Pancreas (tissue), 10 donors: ENCODE measurements around the gene CINP. TPM values are rescaled to one million over a fixed set of nuclear protein-coding genes. Genes with fewer than 3 reads are reported as not detected.

Source experiments
- ATAC-seq, 4 donors: fragments of 200-7000 bp; cut with Tn5 transposase; one replicate each; pipeline versions ENCODE4 v1.8.0 to v1.9.1; 2020; ENCODE audit warnings: mild to moderate bottlenecking in 4 of 4, moderate library complexity in 4 of 4
- DNase-seq, 6 donors: peaks; one replicate each; pipeline ENCODE4 v3.0.0-alpha.2; 2020
- FAIRE-seq: peaks from 2 replicates; lab custom pipeline; 2012; peaks lifted over from hg19 to GRCh38; lab: Jason Lieb, UNC
- H3K27ac ChIP-seq, 4 donors: fragments of 200-600 bp; sonication (generic); 1 replicate in 3 of 4; 2 replicates in 1 of 4; pipeline versions ENCODE4 v1.5.0 to v1.8.0; 2020
- H3K27me3 ChIP-seq, 4 donors: fragments of 200-600 bp; one replicate each; pipeline ENCODE4 v1.8.0; 2021
- H3K36me3 ChIP-seq, 3 donors: fragments of 200-600 bp; sonication (generic) in 1 of 3; one replicate each; pipeline versions ENCODE4 v1.5.0 to v1.8.0; 2020 to 2021
- H3K4me1 ChIP-seq, 3 donors: fragments of 200-600 bp; one replicate each; pipeline ENCODE4 v1.8.0; 2021
- H3K4me3 ChIP-seq, 4 donors: fragments of 200-600 bp; sonication (generic) in 2 of 4; one replicate each; pipeline versions ENCODE4 v1.5.0 to v1.8.0; 2020 to 2021
- H3K9me3 ChIP-seq, 4 donors: fragments of 200-600 bp; one replicate each; pipeline ENCODE4 v1.8.0; 2021
- CTCF ChIP-seq, 4 donors: fragments of 200-600 bp; sonication (generic) in 3 of 4; IDR thresholded peaks; one replicate each; pipeline versions ENCODE4 v1.5.0 to v1.8.0; 2021; ENCODE audit warnings: antibody characterized with exemption in 4 of 4
- WGBS, 2 donors: extraction: QIAGEN DNeasy Blood & Tissue Kit; methylation state at CpG; one replicate each; pipeline ENCODE4 v1.1.7; 2013; 5-methylcytosine and 5-hydroxymethylcytosine counted together
- intact Hi-C, 3 donors: fragments of 100-400 bp; cut with DNase I; formaldehyde crosslinking; loops; one replicate each; pipeline versions ENCODE4 v1.11.1 to v1.14.2; 2022
- polyA plus RNA-seq, 2 donors: library from polyadenylated mRNA; stranded (reverse); fragments of 200-250 nt; gene quantifications; one replicate each; pipeline ENCODE4 v1.2.3, GENCODE V29; 2013
- total RNA-seq, 6 donors: library from RNA; stranded (reverse); fragmentation: NEBNext Ultra II Directional in 4 of 6; extraction: Animal tissue kit (Norgen Biotek cat#: 25700) in 4 of 6; gene quantifications; one replicate each; pipeline versions ENCODE4 v1.2.1 to v1.2.4, GENCODE V29; 2021 to 2023
- donor health status: healthy with polysubstance abuse.
- donor health status: DM: no; HTN: no; CAD: no; lungs with moderate emphysema.
- donor health status: DM: no; HTN: no; CAD: no.
- donor health status: control.
- donor health status: control.
- donor health status: Bipolar disorder and iron deficiency.
- donor health status: DM: yes; HTN: yes; CAD: no.
- donor health status: DM: no; HTN: no; CAD: no.
- donor health status: DM: no; HTN: no; CAD: no.
- donor health status: DM: yes; HTN: yes; CAD: no.

Gene CINP
- total and polyA plus RNA-seq, 8 donors: 19.5 to 26.4 (median 24.9) TPM

- Histone ChIP-seq H3K27me3 (no peaks in the 10 kb centered on the region), H3K9me3 (no peaks in the 10 kb centered on the region), H3K36me3 (no peaks in the 10 kb centered on the region), H3K4me1 (peaks cover 0 to under 1% (median 0%) of the 10 kb centered on the region in 3 donors), H3K27ac (no peak overlapping the region), H3K4me3 (no peak overlapping the region)
- WGBS, 2 donors: 81 to 84% methylated on average over 9 of the region's 9 CpGs
- ATAC-seq (no peak), FAIRE-seq (no peak), DNase-seq (no peak)
- TF ChIP-seq CTCF (IDR thresholded peaks at IDR 0.05): no peak
- intact Hi-C loops: no loop called here
Observed at GRCh38 chr14:102394717-102395375, 32.2 kb upstream of the CINP start.

- no peak overlapping the region for H3K27ac ChIP-seq
- TF ChIP-seq CTCF (IDR thresholded peaks at IDR 0.05): no peak
- no peaks in the 10 kb centered on the region for H3K36me3 ChIP-seq
- H3K4me1 ChIP-seq: peaks cover 0 to 7% (median 0%) of the 10 kb centered on the region in 3 donors
- ATAC-seq (no peak), FAIRE-seq (no peak), DNase-seq (no peak)
- 49 to 51% methylated on average over 4 of the region's 4 CpGs for WGBS, 2 donors
- H3K4me3 ChIP-seq: no peak overlapping the region
- no peaks in the 10 kb centered on the region for H3K27me3 ChIP-seq
- H3K9me3 ChIP-seq: no peaks in the 10 kb centered on the region
- intact Hi-C loops: no loop called here
Observed at GRCh38 chr14:102392506-102392905, 29.8 kb upstream of the CINP start.

GRCh38 chr14:102390064-102390855 is 27.6 kb upstream of the CINP start:
- no peaks in the 10 kb centered on the region for H3K36me3 ChIP-seq
- FAIRE-seq (no peak), ATAC-seq (peak in 2 of 4 donors; percentile 47 to 57), DNase-seq (no peak)
- H3K27me3 ChIP-seq: no peaks in the 10 kb centered on the region
- no peak overlapping the region for H3K4me3 ChIP-seq
- H3K9me3 ChIP-seq: no peaks in the 10 kb centered on the region
- intact Hi-C loops: no loop called here
- H3K27ac ChIP-seq: peak overlapping the region in 3 of 4 donors; percentile 51 to 59 (median 57)
- WGBS, 2 donors: 49 to 60% methylated on average over 2 of the region's 2 CpGs
- no peak for TF ChIP-seq CTCF (IDR thresholded peaks at IDR 0.05)
- peaks cover 0 to 7% (median 0%) of the 10 kb centered on the region in 3 donors for H3K4me1 ChIP-seq

- 86 to 93% methylated on average over 2 of the region's 2 CpGs for WGBS, 2 donors
- DNase-seq: no peak
- H3K27ac ChIP-seq: peak overlapping the region in 2 of 4 donors; percentile 57 to 59
- no peaks in the 10 kb centered on the region for H3K9me3 ChIP-seq
- no peak for ATAC-seq
- H3K27me3 ChIP-seq: no peaks in the 10 kb centered on the region
- no peak for TF ChIP-seq CTCF (IDR thresholded peaks at IDR 0.05)
- intact Hi-C loops: no loop called here
- no peaks in the 10 kb centered on the region for H3K36me3 ChIP-seq
- no peak overlapping the region for H3K4me3 ChIP-seq
- no peak for FAIRE-seq
- peaks cover 0 to 7% (median 0%) of the 10 kb centered on the region in 3 donors for H3K4me1 ChIP-seq
Observed at GRCh38 chr14:102389246-102389645, 26.6 kb upstream of the CINP start.
